K562 (cell line): ENCODE results near the gene MMS22L. TPM values are rescaled to one million over a fixed set of nuclear protein-coding genes. Genes with fewer than 3 reads are reported as not detected.

Experiments
- ATAC-seq: fragments of 200-7000 bp; cut with Tn5 transposase; 3 replicates; pipeline ENCODE4 v1.9.1; 2020; ENCODE audit warnings: moderate library complexity
- BruUV-seq: library from RNA; stranded (reverse); fragments of 400-500 nt; replicated peaks from 2 replicates; lab custom pipeline; 2021; lab: Mats Ljungman, UMichigan
- CTCF ChIA-PET: fragments of 300-600 bp; formaldehyde crosslinking; extraction: SDS; loops from one replicate; lab custom pipeline; 2021; ENCODE audit warnings: low intra/inter-chr PET ratio; lab: Yijun Ruan, JAX
- POLR2A ChIA-PET: fragments of 300-600, 350-650 bp; sonication (Branson Sonifier 250); formaldehyde crosslinking; extraction: SDS; loops from one replicate; lab custom pipeline; 2021; ENCODE audit warnings: antibody characterized with exemption, inconsistent platforms; lab: Yijun Ruan, JAX
- DNase-seq, 4 experiments: peaks; one replicate each; pipeline versions ENCODE4 v3.0.0 to v3.0.0-alpha.2; 2011 to 2018; ENCODE audit warnings: low spot score in 3 of 4, mixed read lengths in 3 of 4; ENCODE audit errors: extremely low read depth in 1 of 4
- FAIRE-seq: peaks from 2 replicates; lab custom pipeline; 2011; peaks lifted over from hg19 to GRCh38; lab: Jason Lieb, UNC
- H2AFZ ChIP-seq: 2 replicates; pipeline ENCODE4 v1.6.0; 2011; ENCODE audit warnings: low read depth, low read length, control low read depth, inconsistent platforms
- H3K27ac ChIP-seq: fragments of 200-600 bp; 3 replicates; pipeline ENCODE4 v1.8.0; 2011; ENCODE audit warnings: low read depth, mild to moderate bottlenecking, control low read depth, inconsistent platforms, low read length, moderate library complexity, mixed read lengths; ENCODE audit errors: extremely low read depth
- H3K27me3 ChIP-seq, 2 experiments: fragments of 300-600 bp in 1 of 2; 2 replicates in 1 of 2; 3 replicates in 1 of 2; pipeline versions ENCODE4 v1.6.0 to v1.8.0; 2011; ENCODE audit warnings: inconsistent platforms in 2 of 2, low read length in 2 of 2, mild to moderate bottlenecking in 1 of 2, mixed read lengths in 1 of 2, moderate library complexity in 1 of 2; ENCODE audit not compliant: control insufficient read depth in 2 of 2, insufficient read depth in 2 of 2
- H3K36me3 ChIP-seq: fragments of 300-600 bp; 3 replicates; pipeline ENCODE4 v1.8.0; 2011; ENCODE audit warnings: mild to moderate bottlenecking, low read length, inconsistent platforms; ENCODE audit not compliant: control insufficient read depth, insufficient read depth
- H3K4me1 ChIP-seq, 2 experiments: fragments of 200-600 bp in 1 of 2; replicated peaks in 1 of 2; 2 replicates in 1 of 2; 3 replicates in 1 of 2; pipeline versions ENCODE4 v1.5.1 to v1.8.0; 2011; ENCODE audit warnings: inconsistent platforms in 2 of 2, low read length in 2 of 2, mild to moderate bottlenecking in 1 of 2, mixed read lengths in 1 of 2, moderate library complexity in 1 of 2; ENCODE audit not compliant: control insufficient read depth in 2 of 2, insufficient read depth in 2 of 2
- H3K4me2 ChIP-seq: 2 replicates; pipeline ENCODE4 v1.6.1; 2011; ENCODE audit warnings: low read length, control low read depth, inconsistent platforms, mixed read lengths; ENCODE audit not compliant: insufficient read depth
- H3K4me3 ChIP-seq: fragments of 200-600 bp; sonication (generic), shearing (Covaris generic); 2 replicates; pipeline ENCODE4 v1.5.1; 2016; ENCODE audit warnings: control low read depth, inconsistent platforms
- H3K79me2 ChIP-seq: fragments of 200-600 bp; 3 replicates; pipeline ENCODE4 v1.8.0; 2011; ENCODE audit warnings: low read length, inconsistent platforms; ENCODE audit not compliant: control insufficient read depth, insufficient read depth
- H3K9ac ChIP-seq, 2 experiments: 2 replicates each; pipeline versions ENCODE4 v1.6.0 to v1.6.1; 2011; ENCODE audit warnings: low read depth in 2 of 2, low read length in 2 of 2, control low read depth in 1 of 2, inconsistent platforms in 1 of 2, mild to moderate bottlenecking in 1 of 2, mixed read lengths in 1 of 2; ENCODE audit not compliant: insufficient read depth in 1 of 2
- H3K9me1 ChIP-seq: one replicate; pipeline ENCODE4 v1.6.0; 2011; ENCODE audit warnings: inconsistent platforms, mild to moderate bottlenecking, low read length, moderate library complexity; ENCODE audit not compliant: control insufficient read depth, insufficient read depth
- H3K9me3 ChIP-seq: replicated peaks from 2 replicates; pipeline ENCODE4 v1.5.1; 2011; ENCODE audit warnings: low read depth, low read length, inconsistent platforms; ENCODE audit not compliant: control insufficient read depth, insufficient read depth
- H4K20me1 ChIP-seq: replicated peaks from 2 replicates; pipeline ENCODE4 v1.6.1; 2011; ENCODE audit warnings: low read length, inconsistent platforms, mixed read lengths; ENCODE audit not compliant: control insufficient read depth, insufficient read depth
- DDX20 ChIP-seq: fragments of 450-650 bp; IDR thresholded peaks from 2 replicates; pipeline ENCODE4 v1.6.1; 2016; ENCODE audit warnings: missing genetic modification characterization, low read depth, mild to moderate bottlenecking, missing compliant biosample characterization, moderate library complexity
- ETV1 ChIP-seq: fragments of 450-650 bp; conservative IDR thresholded peaks from 2 replicates; pipeline ENCODE4 v1.6.1; 2016; ENCODE audit warnings: missing genetic modification characterization, control low read depth, low read depth, missing compliant biosample characterization
- KLF1 ChIP-seq: fragments of 450-650 bp; IDR thresholded peaks from 2 replicates; pipeline ENCODE4 v1.6.1; 2016; ENCODE audit warnings: missing genetic modification characterization, missing compliant biosample characterization
- SMAD2 ChIP-seq: fragments of 150-350 bp; IDR thresholded peaks from 2 replicates; pipeline ENCODE4 v1.6.1; 2014; ENCODE audit warnings: low read depth, mild to moderate bottlenecking, low read length
- TBL1XR1 ChIP-seq, 2 experiments: IDR thresholded peaks; 2 replicates each; pipeline ENCODE4 v1.6.1; 2012; ENCODE audit warnings: improper control_type of control experiment in 2 of 2, low read length in 2 of 2, mild to moderate bottlenecking in 1 of 2
- ZBTB17 ChIP-seq: fragments of 450-650 bp; formaldehyde crosslinking; IDR thresholded peaks from 2 replicates; pipeline ENCODE4 v1.4.0; 2020; ENCODE audit warnings: mild to moderate bottlenecking
- ZNF316 ChIP-seq: fragments of 450-650 bp; IDR thresholded peaks from 2 replicates; pipeline ENCODE4 v1.6.1; 2016
- ZNF324 ChIP-seq: fragments of 250-450 bp; sonication (Bioruptor Pico); IDR thresholded peaks from 2 replicates; pipeline ENCODE4 v1.4.0; 2020; ENCODE audit warnings: mild to moderate bottlenecking
- ZNF384 ChIP-seq: IDR thresholded peaks from 2 replicates; pipeline ENCODE4 v1.6.1; 2012; ENCODE audit warnings: low read depth, low read length, improper control_type of control experiment
- ZNF507 ChIP-seq: conservative IDR thresholded peaks from 2 replicates; pipeline ENCODE4 v1.6.1; 2017; ENCODE audit warnings: missing genetic modification characterization, missing compliant biosample characterization
- ZNF584 ChIP-seq: fragments of 200-800 bp; sonication (Bioruptor generic); IDR thresholded peaks from 2 replicates; pipeline ENCODE4 v1.6.1; 2016; ENCODE audit warnings: low read depth, mild to moderate bottlenecking, missing genetic modification characterization, missing compliant biosample characterization
- WGBS: fragments of 100-300 bp; shearing (Covaris generic); methylation state at CpG from one replicate; pipeline ENCODE4 v1.1.6; 2016; ENCODE audit warnings: low coverage, mixed read lengths; ENCODE audit not compliant: insufficient coverage; ENCODE audit errors: missing lambda C conversion rate; 5-methylcytosine and 5-hydroxymethylcytosine counted together
- in situ Hi-C: fragments of 300-500 bp; cut with MboI; formaldehyde crosslinking; loops from 4 replicates; pipeline ENCODE4 v1.15.0; 2018; ENCODE audit warnings: inconsistent platforms, mixed read lengths
- intact Hi-C: fragments of 100-400 bp; cut with micrococcal nuclease; formaldehyde crosslinking; loops from 2 replicates; pipeline ENCODE4 v1.14.2; 2022
- polyA plus RNA-seq, 8 experiments: library from polyadenylated mRNA; depleted of rRNA in 4 of 8; stranded (reverse) in 5 of 8; unstranded in 3 of 8; fragments of >200 nt; fragmentation: Nextera tagmentation in 2 of 8; fragmentation: Illumina TruSeq in 1 of 8; extraction: Ambion mirVana in 2 of 8; extraction: Trizol in 1 of 8; gene quantifications; 2 replicates each; pipeline versions ENCODE4 v1.2.1 to v1.2.3, GENCODE V29; 2011 to 2014; ENCODE audit warnings: inconsistent platforms in 1 of 8, missing spikeins in 1 of 8
- total RNA-seq, 7 experiments: library from RNA; depleted of rRNA in 6 of 7; stranded (reverse); fragments of >200 nt in 6 of 7; fragmentation: Illumina TruSeq in 2 of 7; extraction: Trizol in 2 of 7; gene quantifications; 2 replicates each; pipeline versions ENCODE4 v1.2.1 to v1.2.3, GENCODE V29; 2011 to 2021; ENCODE audit warnings: low replicate concordance in 1 of 7
- TF ChIP-seq, protein P1 (sequence below), 2 experiments: fragments of 450-650 bp; formaldehyde crosslinking in 1 of 2; IDR thresholded peaks; 2 replicates each; pipeline versions ENCODE4 v1.4.0 to v1.6.1; 2014 to 2020; ENCODE audit warnings: mild to moderate bottlenecking in 2 of 2, borderline replicate concordance in 1 of 2, low read depth in 1 of 2
- TF ChIP-seq, protein P2 (sequence below): fragments of 450-650 bp; formaldehyde crosslinking; IDR thresholded peaks from 2 replicates; pipeline ENCODE4 v1.4.0; 2020; ENCODE audit warnings: mild to moderate bottlenecking, mixed read lengths

The MMS22L gene
- total and polyA plus RNA-seq, 9 of the 15 experiments (the other 6 are each of a cell fraction or from before 2014, with no cell fraction given), result 13.0 to 59.5 (median 26.9) TPM

DNA sequence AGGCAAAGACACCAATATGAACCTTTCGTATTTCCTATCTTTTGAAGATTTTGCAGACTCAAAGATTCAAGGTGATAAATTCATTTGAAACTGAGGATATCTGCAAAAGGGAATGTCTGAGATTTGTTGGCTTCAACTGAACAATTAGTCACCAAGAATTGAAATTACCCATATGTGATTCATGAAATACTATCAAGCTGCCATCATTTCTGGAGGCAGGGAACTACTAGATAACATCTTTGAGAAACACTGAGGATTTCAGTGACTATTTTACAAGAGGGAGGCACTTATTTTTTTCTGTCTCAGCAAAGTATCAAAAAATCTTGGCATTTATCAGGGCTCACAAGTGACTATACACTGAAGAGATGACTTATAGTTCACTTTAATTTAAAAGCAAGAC is 39.8 kb upstream of the MMS22L start:
- H3K27me3 ChIP-seq, result no peaks in the 10 kb centered on the region
- H3K9me3 ChIP-seq, result no peaks in the 10 kb centered on the region
- TF ChIP-seq ZNF384, result no peak
- TF ChIP-seq KLF1 (tag), result no peak
- TF ChIP-seq TBL1XR1 (IDR thresholded peaks at IDR 0.05; ENCODE audit: low read length in 2 of 2), result no peak
- no peak for TF ChIP-seq ZNF324 (CRISPR knock-in tag)
- TF ChIP-seq, protein P1, sequence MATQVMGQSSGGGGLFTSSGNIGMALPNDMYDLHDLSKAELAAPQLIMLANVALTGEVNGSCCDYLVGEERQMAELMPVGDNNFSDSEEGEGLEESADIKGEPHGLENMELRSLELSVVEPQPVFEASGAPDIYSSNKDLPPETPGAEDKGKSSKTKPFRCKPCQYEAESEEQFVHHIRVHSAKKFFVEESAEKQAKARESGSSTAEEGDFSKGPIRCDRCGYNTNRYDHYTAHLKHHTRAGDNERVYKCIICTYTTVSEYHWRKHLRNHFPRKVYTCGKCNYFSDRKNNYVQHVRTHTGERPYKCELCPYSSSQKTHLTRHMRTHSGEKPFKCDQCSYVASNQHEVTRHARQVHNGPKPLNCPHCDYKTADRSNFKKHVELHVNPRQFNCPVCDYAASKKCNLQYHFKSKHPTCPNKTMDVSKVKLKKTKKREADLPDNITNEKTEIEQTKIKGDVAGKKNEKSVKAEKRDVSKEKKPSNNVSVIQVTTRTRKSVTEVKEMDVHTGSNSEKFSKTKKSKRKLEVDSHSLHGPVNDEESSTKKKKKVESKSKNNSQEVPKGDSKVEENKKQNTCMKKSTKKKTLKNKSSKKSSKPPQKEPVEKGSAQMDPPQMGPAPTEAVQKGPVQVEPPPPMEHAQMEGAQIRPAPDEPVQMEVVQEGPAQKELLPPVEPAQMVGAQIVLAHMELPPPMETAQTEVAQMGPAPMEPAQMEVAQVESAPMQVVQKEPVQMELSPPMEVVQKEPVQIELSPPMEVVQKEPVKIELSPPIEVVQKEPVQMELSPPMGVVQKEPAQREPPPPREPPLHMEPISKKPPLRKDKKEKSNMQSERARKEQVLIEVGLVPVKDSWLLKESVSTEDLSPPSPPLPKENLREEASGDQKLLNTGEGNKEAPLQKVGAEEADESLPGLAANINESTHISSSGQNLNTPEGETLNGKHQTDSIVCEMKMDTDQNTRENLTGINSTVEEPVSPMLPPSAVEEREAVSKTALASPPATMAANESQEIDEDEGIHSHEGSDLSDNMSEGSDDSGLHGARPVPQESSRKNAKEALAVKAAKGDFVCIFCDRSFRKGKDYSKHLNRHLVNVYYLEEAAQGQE (IDR thresholded peaks at IDR 0.05; ENCODE audit: borderline replicate concordance), result no peak
- TF ChIP-seq, protein P1 (CRISPR knock-in tag; IDR thresholded peaks at IDR 0.05; ENCODE audit: low read depth), result no peak
- TF ChIP-seq ZNF316, result no peak
- TF ChIP-seq ZNF584 (CRISPR knock-in tag), result no peak
- no peak for TF ChIP-seq ZNF507 (tag)
- no peak for TF ChIP-seq ZBTB17 (CRISPR knock-in tag)
- TF ChIP-seq ETV1, result no peak
- TF ChIP-seq DDX20 (tag), result no peak
- TF ChIP-seq SMAD2, result no peak
- TF ChIP-seq, protein P2, sequence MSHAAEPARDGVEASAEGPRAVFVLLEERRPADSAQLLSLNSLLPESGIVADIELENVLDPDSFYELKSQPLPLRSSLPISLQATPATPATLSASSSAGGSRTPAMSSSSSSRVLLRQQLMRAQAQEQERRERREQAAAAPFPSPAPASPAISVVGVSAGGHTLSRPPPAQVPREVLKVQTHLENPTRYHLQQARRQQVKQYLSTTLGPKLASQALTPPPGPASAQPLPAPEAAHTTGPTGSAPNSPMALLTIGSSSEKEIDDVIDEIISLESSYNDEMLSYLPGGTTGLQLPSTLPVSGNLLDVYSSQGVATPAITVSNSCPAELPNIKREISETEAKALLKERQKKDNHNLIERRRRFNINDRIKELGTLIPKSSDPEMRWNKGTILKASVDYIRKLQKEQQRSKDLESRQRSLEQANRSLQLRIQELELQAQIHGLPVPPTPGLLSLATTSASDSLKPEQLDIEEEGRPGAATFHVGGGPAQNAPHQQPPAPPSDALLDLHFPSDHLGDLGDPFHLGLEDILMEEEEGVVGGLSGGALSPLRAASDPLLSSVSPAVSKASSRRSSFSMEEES (CRISPR knock-in tag), result no peak
- DNase-seq (no peak), ATAC-seq (no peak), FAIRE-seq (no peak)
- no peak overlapping the region for H3K27ac ChIP-seq
- no peak overlapping the region for H2AFZ ChIP-seq
- H3K4me3 ChIP-seq, result no peak overlapping the region
- in situ Hi-C loops (no loop called here), intact Hi-C loops (no loop called here)
- H3K4me1 ChIP-seq, result no peaks in the 10 kb centered on the region
- H3K36me3 ChIP-seq, result no peaks in the 10 kb centered on the region
- WGBS, result 0% methylated on average over 1 of the region's 1 CpG
- H3K9me1 ChIP-seq, result no peaks in the 10 kb centered on the region
- ChIA-PET CTCF (no interaction called here), POLR2A (no interaction called here)
- H3K79me2 ChIP-seq, result no peaks in the 10 kb centered on the region
- H3K9ac ChIP-seq, result no peak overlapping the region
- H4K20me1 ChIP-seq, result no peaks in the 10 kb centered on the region
- H3K4me2 ChIP-seq, result no peak overlapping the region
- no TSS peak for BruUV-seq
